HG02981 (cell line): ENCODE results near the gene AK1.

Source experiments
- ATAC-seq: cut with Tn5 transposase; IDR thresholded peaks from one replicate; pipeline ENCODE4 v1.9.1; 2021; ENCODE audit warnings: mild to moderate bottlenecking, moderate library complexity; ENCODE audit not compliant: unreplicated experiment

Gene AK1, protein sequence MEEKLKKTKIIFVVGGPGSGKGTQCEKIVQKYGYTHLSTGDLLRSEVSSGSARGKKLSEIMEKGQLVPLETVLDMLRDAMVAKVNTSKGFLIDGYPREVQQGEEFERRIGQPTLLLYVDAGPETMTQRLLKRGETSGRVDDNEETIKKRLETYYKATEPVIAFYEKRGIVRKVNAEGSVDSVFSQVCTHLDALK

DNA sequence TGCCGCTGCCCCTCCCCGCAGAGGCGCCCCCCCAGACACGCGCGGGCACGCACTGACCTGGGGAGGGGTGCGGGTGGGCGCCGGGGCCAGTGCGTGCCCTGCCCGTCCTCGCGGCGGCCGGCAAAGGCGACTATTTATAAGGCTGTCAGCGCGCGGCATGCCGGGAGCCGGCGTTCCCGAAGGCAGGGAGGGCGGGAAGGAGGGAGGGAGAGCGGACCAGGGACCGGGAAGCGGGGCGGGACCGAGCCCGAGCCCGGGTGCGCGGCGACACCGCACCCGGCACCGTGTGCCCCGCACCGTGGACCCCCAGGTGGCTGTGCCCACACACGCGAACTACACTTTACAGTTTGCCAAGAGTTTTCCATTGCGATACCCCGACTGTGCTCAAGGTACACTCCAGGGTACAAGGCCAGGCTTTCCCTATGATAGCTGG is at the start of gene AK1:
Gene AK1, minus strand, starts transcription at position 110 of the 433 bp plus-strand sequence. CDS start 3,058 bp downstream, outside the sequence.
- ATAC-seq: no peak

DNA sequence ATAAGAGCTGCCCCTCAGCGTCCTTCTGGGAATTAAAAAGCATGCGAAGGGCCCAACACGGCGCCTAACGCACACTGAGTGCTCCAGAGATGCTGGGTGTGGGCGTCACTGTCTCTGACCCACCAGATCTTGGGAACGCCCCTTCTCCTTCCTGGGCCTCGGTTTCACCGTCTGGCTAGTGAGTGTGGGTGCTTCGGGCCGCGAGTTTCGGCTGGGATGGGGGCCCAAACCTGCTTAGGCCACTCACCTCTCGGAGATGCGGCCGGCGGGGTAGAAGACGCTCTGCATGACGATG is 49.4 kb upstream of the AK1 start:
- ATAC-seq: no peak

DNA sequence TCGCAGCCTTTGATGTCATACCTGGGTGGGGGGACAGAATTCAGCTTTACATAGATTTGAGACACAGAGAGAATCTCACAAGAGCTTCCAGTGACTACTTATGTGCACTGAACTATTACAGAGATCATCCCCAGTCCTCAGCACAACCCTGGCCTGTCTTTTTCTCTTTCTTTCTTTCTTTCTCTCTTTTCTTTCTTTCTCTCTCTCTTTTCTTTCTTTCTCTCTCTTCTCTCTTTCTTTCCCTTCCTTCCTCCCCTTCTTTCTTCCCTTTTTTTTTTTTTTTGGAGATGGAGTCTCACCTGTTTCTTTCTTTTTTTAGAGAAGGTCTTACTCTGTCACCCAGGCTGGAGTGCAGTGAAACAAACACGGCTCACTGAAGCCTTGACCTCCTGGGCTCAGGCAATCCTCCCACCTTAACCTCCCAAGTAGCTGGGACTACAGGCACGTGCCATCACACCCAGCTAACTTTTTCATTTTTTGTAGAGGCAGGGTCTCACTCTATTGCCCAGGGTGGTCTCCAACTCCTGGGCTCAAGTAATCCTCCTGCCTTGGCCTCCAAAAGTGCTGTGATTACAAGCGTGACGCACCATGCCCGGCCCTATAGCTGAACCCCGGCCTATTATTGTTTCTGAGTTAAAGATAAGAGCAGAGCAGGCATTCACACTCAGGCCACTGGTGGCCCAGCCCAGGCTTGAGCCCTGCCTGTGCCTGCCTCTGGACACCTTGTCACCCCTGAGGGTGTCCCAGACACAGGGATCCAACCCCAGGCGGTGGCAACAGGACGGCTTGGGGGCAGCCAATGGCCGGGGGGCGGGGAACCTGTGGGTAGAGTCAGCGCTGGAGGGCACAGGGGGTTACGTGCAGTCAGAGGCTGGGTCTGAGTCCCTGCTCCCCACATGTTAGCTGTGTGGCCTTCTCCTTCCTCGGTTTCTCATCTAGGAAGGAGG is 48.8 kb upstream of the AK1 start:
- no peak for ATAC-seq

DNA sequence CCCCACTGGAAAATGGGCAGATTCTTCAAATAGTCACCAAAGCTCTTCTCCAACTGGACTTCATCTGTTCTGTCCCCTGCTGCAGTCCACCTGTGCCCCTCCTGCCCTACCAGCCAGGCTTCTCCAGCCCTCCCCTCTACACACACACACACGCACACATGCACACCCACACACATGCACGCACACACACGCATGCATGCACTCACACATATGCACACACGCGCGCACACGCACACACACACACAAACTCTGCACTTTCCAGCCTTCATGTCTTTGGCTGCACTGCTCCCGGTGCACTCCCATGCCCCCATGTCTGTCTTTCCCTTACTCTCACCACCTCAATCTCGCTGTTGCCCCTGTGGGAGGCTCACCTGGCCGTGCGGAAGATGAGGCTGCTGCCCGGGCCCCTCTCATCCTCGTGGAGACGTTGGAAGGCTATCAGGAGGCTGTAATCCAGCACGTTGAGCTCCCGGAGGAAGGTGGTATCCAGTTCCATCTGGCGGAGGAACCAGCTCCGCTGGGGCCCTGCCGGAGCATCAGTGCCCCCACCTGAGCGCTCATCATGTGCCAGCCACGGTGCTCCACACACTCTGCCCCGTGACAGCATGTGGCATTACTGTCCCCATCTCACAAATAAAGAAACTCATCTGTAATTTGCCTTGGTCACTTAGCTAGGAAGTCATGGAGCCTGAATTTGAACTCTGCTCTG is 47.4 kb upstream of the AK1 start:
- ATAC-seq: no peak

DNA sequence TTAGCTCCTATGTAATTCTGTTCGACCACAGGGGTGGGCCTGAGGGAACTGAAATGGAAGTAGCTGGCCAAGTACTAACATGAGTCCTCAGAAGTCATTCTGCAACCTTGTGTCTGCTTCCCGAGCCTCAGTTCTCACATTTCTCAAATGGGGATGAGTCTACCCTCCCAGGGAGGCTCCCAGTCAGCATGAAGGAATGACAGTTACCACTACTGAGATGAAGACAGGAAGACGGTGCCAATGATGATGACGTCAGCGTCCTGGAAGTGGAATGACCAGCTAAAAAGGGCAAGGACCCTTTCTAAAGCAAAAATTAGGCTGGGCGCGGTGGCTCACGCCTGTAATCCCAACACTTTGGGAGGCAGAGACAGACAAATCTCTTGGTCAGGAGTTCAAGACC is 46.3 kb upstream of the AK1 start:
- no peak for ATAC-seq

DNA sequence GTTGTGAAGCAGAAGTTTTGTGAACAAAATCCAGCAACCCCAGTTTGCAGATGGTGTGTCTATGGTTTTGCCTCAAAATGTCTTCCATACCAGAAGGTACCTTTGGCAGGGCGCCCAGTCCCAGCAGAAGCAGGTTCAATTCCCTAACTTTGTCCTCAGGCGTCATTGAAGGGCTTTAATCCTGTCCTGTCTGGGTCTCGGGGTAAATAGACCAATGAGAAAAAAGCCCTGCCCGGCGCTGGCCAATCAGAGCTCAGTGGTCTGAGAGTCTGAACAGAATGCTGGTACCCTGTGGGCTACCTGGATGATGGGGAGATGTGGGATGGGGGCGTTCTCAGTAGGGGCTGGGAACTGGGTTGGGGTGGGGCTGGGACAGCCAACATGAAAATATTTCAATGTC is 45.6 kb upstream of the AK1 start:
- ATAC-seq: no peak

DNA sequence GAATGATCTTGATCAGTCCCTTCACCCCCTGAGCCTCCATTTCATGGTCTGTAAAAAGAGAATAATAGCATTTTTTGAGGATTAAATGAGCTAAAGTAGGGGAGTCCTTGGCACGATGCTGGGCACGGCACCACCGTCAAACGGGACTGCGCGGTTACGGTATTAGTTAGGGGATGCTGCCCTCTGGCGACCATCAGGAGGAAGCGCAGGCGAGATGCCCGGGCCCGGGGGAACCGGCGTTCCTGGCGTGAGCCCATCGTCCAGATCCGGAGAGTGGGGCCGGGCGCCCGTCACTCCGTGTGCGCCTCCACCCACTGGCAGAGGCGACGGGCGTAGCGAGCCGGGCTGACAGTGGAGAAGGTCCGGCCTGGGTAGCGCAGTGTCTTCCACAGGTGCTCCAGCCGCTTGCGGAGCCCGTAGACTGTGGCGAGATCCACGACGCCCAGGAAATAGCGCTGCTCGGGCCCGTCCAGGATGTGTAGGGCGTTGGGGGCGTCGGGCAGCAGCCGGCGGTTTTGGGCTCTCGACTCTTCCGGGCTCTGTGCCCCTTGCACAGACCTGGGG is 44.2 kb upstream of the AK1 start:
- ATAC-seq: no peak

DNA sequence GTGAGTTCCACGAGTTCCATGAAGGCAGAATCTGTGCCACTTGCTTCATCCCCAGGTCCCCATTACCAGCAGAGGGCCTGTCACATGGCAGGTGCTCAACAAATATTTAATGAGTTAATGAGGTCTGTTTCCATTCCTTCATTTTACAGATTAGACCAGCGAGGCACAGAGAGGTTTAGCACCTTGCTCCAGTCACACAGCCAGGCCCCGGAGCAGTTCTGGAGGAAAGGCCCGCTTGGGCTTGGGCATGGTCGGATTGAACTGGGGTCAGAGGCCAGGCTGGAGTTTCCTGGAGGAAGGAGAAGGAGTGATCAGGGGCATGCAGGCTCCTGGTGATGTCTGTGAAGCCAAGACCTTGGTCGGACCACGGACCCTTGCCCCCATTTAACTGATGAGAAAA is 43.3 kb upstream of the AK1 start:
- no peak for ATAC-seq

DNA sequence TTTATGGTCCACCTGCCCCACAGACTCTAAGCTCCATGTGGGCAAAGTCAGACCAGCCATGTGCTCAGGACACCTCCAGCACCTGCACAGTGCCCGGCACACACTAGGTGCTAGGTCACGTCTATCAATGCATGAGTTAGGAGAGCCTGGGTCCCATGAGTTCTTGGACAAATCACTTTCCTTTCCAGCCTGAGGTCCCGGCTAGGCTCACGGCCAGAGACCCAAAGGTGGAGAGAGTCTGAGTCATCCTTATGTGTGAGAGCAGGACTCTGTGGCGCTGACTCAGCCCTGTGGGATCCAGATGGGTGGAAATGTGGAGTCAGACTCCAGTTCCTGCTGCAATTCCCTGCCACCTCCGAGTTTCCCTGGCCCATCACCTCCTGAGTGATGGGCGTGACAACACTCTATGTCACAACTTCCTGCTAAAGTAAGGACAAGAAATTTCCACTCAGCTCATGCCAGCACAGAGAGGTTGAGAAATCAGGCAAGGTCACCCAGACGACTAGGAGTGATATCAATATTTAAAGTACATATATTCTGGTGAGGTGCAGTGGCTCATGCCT is 41.9 kb upstream of the AK1 start:
- no peak for ATAC-seq

DNA sequence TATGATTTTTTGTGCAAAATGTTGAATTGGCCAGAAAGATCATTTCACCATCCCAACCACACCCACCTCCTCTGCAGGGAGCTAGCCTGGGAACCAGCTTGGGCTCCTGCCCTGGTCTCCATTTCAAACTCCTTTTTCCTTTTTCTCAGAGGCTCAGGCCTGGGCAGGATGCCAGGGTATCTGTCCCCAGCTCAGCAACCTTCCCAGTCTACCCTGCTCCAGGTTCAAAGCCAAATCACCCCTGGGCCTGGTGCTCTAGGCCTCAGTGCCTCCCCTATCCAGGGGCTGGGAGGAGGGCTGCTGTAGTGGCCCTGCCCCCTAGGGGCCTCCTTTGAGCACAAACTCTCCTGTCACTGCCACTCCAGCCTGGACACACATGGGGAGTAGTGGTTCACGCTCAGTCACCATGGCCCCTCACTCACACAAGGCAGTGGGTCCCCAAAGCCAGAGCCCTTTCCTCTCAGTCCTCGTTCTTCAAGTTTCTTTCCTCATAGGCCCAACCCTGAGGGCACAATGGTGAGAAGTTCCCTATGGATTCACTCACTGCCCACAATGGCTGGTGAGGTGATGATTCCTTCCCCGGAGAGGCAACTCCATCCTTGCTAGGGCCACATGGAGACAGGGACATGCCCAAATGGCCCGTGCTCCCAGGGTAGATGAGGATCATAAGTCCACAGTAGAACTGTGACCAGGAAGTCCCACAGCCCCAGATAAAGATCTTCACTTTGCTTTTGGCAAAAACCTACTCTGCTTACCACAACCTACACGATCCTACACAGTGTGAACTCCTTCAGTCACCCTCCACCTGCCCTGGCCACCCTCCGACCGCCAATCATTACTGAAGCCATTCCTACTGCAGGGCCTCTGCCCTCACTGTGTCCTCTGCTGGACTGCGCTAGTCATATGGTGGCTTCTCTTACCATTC is 41.0 kb upstream of the AK1 start:
- no peak for ATAC-seq

DNA sequence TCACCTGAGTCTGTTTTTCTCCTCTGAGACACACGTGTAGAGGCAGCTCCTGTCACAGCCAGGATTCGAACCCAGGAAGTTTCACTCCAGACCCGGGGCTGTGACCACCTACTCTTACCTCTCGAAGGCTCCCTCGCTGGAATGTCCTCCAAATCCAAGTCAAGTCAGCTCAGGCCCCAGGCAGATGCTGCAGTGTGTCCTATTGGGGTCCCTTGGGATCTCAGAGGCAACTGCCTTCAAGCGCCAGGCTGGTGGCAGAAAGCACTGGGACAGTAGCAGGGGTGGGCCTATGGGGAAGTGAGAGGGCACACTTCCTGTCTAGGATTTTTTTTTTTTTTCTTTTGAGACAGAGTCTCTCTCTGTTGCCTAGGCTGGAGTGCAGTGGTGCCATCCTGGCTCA is 40.1 kb upstream of the AK1 start:
- no peak for ATAC-seq

DNA sequence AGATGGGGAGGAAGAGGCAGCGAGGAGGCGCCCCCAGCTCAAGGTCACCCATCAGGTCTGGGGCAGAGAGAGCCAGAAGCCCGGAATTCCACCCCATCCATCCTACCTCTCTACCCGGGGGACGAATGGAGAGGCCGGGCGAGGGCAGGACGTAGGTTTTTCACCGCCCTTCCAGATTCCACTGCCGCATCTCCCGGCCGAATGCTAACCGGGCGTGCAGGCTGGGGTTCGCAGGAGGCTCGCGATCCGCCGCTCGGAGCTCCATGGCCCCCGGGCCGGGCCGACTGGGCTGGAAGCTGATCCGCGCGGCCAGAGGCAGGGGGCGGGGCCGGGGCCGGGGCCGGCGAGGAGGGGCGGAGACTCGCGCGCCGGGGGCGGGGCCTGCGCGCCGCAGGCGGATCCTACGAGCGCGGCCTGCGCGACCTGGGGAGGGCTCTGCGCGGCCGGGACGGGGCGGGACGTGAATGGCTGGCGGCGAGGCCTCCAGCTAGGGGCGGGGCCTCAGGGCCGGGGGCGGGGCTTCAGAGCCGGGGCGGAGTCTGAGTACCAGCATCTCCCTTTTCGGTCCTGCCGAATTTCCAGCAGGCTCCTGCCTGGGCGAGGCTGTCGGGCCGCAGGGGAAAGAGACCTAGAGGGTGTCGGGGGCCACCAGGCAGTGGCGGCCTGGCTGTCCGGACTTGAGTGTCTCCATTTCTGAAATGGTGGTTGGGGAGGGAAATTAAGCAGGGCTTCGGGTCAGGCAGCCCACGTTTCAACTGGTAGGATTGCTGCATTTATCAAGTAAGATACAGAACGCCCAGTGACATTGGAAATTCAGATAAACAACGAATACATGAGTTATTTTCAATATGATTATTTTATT is 39.5 kb upstream of the AK1 start, which contains the start of gene ST6GALNAC4:
Gene ST6GALNAC4, minus strand, starts transcription at position 322 of the 862 bp plus-strand sequence. CDS start 622 bp downstream, outside the sequence.
- ATAC-seq: peak; percentile 68

DNA sequence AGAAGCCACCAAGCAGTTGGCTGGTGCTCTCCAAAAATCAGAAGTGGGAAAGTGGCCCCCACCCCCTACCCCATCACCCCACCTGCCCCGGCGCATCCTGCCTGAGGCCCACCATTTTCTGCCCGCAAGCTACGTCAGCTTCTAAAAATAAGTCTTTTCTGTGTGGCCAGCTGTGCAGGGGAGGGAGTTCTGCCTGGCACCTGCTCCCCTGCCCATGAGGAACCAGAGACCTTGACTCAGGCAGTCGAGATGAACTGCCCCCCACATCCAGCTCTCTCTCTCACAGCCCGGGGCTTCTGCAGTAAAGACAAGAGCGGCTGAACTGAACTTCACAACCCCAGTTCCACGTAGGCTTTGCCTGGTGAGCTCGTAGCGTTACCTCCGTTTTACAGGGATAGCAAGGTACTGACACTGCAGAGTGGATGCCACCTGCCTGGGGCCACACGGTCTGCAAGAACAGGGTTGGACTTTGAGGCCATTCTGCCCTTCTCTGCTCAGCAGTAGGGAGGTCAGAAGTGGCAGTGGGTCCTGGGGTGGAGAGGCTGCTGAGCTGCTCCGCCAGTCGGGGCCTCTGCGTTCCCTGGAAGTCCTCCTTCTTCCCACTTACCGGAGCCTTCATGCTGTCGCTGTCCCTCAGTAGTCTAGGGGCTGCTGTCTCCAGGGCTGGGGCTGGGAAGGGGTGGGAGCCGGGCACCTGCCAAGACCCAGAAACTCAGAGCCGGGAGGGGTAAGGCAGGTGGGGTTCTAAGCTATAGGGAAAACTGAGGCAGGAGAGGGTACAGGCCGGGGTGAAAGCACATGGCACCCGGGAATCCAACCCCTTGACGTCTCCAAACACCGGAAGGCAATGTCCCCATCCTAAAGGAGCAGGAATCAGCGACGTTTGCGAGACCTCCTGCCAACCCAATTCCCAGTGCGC is 38.6 kb upstream of the AK1 start:
- ATAC-seq: no peak

DNA sequence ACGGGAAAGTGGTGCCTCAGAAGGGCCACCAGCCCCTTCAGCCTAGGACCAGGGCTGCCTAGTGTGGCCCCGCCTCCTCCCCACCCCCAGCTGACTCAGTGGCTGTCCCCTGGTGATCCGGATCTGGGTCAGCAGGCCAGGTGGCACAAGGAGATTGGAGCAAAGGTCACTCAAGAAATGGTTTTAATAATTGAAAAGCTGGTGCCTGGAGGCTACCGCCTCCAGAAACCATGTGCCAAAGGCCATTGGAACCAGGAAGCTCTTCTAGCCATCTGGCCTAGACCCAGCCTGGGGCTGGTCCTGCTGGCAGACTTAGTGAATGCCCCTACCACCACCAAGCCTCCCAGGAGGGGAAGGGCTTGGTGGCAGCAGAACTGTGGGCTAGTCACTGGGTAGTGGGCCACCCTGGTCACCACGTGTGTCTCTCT is 37.9 kb upstream of the AK1 start:
- no peak for ATAC-seq

DNA sequence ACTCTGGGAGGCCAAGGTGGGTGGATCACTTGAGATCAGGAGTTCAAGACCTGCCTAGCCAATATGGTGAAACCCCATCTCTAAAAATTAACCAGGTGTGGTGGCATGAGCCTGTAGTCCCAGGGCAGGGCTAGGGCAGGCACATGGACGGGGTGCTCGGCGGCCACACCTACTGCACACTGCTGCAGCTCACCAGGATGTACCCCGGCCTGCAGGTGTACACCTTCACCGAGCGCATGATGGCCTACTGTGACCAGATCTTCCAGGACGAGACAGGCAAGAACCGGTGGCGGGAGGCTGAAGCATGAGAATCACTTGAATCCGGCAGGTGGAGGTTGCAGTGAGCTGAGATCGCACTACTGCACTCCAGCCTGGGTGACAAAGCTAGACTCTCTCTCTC is 36.2 kb upstream of the AK1 start:
- no peak for ATAC-seq

DNA sequence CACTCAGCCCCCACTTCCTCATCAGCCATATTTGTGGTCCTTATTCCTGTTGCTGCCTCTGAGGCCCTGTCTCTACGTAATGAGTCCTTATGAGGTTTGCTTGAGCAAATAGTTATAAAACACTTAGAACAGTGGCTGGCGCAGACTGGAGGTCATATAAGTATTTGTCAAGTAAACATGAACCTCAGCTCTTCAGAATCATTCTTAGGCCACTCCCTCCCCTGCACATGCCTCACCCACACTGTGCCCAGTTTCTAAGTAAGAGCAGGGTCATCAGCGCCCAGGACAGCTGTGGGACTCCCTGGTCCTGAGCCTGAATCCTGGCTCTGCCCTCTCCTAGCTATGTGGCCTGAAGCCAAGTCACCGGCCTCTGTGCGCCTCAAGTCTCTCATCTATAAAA is 35.4 kb upstream of the AK1 start:
- ATAC-seq: no peak

DNA sequence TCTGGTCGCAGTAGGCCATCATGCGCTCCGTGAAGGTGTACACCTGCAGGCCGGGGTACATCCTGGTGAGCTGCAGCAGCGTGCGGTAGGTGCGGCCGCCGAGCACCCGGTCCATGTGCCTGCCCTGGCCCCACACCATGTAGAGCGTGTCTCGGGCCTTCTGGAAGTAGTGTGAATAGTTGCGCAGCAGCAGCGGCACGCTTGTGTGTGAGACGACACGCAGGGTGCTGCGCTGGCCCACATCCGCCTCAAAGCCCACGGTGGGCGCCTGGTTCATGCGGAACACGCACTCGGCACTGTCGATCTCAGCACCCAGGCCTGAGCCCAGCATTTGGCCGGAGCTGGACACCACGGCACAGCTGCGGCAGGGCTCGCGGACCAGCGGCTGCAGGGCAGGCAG is 34.8 kb upstream of the AK1 start:
- ATAC-seq: no peak

DNA sequence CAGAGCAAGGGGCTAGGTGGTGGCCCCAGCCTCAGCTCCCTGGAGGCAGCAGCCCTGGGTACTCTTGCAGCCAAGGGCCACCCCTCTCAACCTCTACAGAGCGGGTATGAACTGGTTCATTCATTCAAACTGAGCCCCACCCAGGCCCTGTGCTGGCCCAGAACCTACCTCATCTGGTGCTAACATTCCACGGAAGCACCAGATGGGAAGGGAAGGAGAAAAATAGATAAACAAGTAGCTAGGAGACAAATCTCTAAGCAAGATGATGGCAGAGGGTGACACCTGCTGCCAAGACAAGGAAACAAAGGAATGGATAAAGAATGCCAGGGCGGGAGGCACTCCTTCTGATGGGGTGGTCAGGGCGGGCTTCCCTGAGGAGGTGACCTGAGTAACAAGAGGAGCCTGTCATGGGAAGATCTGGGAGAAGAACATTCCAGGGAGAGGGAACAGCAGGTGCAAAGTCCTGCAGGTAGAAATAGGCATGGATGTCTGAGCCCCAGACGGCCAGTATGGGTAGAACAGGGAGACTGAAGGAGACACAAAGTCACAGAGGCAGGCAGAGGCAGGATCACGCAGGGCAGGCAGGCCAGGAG is 33.2 kb upstream of the AK1 start:
- ATAC-seq: no peak
